GM12873 (cell line): ENCODE data around the gene STRA8.

ENCODE experiments used
- TF ChIP-seq, protein P1 (sequence below): IDR thresholded peaks from 2 replicates; pipeline ENCODE4 v1.5.1; 2012; ENCODE audit warnings: low read depth, mild to moderate bottlenecking, moderate library complexity, low read length, control low read depth; ENCODE audit not compliant: insufficient read depth; ENCODE audit errors: missing control alignments

The STRA8 gene

DNA sequence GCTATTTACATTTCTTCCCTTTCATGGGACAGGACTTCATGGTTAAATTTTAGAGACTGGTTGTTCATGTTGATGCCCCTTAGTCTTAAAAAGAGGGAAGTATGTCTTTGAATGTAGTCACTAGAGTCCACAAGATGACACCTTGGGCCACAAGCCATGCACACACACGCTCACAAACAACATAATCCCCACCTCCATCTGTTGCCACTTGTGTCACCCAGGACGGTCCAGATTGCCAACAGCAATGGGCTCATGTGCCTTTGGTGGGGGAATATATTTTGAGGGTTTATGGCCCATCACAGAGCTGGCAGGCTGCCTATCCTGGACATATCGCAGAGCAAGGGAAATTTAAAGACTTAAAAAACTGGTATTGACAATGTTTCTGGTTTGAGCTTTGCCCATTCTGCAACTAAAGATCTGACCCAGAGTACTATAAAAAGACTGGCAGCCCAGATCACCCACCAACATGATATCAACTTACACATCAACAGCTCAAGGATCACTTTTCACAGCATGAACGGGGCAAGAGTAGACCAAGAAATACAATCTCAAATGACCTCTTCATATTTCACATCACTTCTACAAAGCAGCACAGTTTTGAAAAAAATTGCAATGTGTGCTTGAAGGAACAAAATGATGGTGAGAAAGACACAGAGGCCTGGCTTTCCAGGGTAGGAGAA lies 50.5 kb downstream of the STRA8 start:
- TF ChIP-seq, protein P1, sequence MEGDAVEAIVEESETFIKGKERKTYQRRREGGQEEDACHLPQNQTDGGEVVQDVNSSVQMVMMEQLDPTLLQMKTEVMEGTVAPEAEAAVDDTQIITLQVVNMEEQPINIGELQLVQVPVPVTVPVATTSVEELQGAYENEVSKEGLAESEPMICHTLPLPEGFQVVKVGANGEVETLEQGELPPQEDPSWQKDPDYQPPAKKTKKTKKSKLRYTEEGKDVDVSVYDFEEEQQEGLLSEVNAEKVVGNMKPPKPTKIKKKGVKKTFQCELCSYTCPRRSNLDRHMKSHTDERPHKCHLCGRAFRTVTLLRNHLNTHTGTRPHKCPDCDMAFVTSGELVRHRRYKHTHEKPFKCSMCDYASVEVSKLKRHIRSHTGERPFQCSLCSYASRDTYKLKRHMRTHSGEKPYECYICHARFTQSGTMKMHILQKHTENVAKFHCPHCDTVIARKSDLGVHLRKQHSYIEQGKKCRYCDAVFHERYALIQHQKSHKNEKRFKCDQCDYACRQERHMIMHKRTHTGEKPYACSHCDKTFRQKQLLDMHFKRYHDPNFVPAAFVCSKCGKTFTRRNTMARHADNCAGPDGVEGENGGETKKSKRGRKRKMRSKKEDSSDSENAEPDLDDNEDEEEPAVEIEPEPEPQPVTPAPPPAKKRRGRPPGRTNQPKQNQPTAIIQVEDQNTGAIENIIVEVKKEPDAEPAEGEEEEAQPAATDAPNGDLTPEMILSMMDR: no peak

DNA sequence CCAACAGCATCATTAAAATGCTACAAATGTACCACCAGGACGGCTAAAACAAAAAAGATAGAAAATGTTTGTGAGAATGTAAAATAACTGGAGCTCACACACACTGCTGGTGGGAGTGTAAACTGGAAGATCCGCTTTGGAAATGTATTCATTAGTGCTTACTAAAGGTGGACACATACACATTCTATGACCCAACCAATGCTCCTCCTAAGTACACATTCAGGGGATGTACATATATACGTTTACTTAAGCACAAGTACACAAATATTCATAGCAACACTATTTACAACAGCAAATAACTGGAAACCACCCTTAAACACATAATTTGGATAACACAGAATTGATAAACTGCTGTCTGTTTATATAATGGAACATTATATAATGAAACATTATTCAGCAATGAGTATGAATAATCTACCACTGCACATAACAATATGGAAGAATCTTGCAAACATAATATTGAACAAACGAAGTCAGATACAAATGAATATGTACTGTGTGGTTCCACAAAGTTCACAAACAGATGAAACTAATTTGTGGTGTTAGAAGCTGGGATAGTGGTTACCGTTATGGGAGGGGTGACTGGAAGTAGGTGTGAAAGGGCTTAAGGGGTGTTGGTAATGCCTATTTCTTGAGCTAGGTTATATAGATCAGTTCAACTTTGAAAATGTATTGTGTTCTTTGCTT lies 52.1 kb downstream of the STRA8 start:
- TF ChIP-seq, protein P1: no peak

DNA sequence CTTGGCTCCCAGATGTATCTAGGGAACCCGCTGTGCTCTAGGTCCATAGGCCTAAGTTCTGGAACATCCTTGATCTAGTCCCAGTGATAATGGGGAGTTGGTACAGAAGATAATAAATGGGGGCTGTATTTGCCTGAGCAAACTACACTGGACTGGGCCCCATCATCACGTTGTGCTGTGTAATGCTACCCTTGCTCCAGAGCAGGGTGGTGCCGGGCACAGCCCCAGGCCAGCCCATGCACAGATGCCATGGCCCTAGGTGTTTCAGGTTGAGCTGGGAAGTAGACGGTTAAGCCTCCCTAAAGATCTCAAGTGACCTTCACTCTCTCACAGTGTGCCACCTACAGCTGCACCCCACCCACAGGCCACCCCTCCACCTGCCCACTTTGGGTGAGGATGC lies 53.2 kb downstream of the STRA8 start:
- TF ChIP-seq, protein P1: no peak

DNA sequence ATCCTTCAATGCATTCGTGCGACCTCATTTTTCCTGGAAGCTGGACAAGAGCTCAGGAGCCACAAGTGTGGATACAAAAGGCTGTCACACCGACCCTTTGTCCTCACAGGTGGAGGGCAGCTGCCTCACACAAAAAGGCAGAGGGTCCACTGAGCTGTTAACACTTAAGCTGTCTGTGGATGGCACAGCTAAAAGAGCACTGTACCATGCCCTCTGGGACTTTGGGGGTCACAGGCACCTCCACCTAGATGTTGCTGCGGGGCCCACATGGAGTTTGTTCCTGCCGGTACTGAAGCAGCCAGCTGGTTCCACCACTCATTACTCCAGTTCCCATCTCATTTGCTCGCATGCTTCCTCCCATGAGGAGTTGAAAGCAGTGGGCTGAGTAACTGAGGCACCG lies 57.0 kb downstream of the STRA8 start:
- TF ChIP-seq, protein P1: no peak

DNA sequence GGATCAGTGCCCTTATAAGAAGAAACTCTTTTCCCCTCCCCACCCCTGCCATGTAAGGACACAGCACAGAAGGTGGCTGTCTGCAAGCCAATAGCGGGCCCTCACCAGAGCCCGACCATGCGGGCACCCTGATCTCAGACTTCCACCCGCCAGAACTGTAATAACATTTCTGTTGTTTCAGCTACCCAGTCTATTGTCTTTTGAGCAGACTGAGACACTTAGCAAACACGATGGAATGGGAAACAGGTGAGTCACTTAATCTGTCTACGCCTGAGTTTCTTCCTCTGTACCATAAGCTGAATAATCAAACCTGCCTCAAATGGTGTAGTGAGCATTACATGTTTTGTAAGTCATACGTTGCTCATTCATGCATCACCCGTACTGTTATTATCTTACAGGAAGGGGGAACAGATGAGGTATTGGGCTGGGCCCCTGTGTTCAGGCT lies 58.2 kb downstream of the STRA8 start:
- TF ChIP-seq, protein P1: no peak

DNA sequence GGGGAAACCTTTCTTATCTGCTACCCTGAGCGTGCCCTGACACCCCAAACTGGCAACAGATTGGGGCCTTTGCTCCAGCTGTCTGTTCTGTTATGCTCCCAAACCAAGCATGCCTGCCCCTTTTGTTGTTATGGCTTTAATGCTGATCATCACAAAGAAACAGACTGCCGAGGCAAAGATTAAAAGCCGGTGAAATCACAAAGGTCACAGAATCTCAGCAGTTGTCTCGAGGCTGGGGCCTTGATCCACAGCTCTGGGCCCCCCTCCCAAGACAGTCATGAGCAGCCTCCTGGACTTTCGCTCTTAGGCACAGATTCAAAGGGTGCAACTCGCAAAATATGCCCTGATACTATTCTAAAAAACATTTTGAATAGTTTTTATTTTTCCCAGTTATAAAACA lies 65.6 kb downstream of the STRA8 start:
- TF ChIP-seq, protein P1: no peak

DNA sequence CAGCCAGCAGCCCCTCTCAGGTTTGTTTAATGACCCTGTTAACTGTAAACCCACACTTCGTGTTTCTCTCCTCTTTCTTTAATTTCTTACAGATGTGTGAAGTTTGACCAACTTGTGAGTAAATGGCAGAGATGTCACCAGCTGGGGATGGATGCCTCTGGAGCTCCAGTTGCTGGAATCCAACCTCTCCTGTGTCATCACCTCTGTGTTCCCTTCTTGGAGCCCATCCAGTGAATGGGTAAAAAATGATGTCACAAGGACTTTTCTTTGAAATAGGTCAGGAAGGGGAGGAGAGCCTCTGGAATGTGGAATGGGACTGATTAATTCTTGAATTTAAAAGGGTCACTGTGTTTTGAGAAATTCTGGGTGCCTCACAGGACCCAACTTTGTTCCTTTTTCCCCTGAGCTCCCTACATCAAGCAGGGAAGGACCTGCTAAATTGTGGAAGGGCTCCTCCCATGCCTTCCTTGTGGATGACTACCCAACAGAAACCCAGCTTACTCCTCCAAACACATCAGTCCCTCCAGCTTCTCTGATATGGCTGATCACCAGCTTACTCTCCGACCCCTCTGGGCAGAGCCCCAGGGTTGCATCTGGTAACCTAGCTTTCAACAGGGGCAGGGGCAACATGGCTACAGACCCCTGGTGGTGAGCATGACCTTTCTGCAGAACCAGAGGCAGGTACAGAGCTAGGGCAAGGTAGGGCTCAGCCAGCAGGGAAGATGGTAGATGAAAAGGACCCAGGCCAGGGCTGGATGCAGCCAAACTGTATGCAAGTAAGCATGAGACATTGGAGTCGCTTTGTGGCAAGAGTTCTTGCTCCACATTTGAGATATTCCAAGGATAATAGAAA lies 67.5 kb downstream of the STRA8 start:
- TF ChIP-seq, protein P1: no peak
